ENCODE data around the gene LDB2.

DNA sequence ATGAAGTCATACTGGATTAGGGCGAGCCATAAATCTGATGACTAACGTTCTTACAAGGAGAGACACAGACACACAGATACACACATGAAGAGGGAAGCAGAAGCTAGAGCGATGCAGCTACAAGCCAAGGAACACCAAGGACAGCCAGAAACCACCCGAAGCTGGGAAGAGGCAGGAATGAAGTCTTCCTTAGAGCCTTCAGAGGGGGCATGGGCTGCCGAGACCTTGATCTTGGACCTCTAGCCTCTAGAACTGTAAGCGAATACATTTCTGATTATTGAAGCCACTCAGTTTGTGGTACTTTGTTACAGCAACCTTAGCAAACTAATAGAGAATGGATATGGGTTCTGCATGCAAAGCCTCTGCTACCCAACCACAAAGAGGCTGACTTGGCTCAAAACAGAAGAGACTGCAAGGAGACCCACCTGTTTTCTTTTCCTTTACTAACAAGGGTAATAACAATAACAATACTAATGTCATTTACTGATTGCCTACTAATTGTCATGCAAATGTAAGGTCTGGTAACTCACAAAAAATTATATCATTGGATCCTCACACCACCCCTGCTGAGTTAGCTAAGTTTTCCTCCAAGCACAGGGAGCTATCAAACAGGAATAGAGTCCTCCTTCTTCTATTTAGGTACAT, 10.1 kb upstream of the LDB2 start:
- TF ChIP-seq L3MBTL2 (conservative IDR thresholded peaks at IDR 0.05) (no peak), BHLHE40 (IDR thresholded peaks at IDR 0.05; ENCODE audit: borderline replicate concordance) (no peak), FOXM1 (IDR thresholded peaks at IDR 0.05; ENCODE audit: borderline replicate concordance) (no peak), ARNT (IDR thresholded peaks at IDR 0.05) (no peak), TARDBP (IDR thresholded peaks at IDR 0.05) (no peak), SP1 (IDR thresholded peaks at IDR 0.05) (no peak), SUZ12 (IDR thresholded peaks at IDR 0.05) (no peak), LEF1 (IDR thresholded peaks at IDR 0.05; ENCODE audit: borderline replicate concordance) (no peak)
